Kidney (tissue), 14 donors: ENCODE data around the gene SELENOH. TPM values are rescaled to one million over a fixed set of nuclear protein-coding genes. Genes with fewer than 3 reads are reported as not detected.
"Not testable (repeated sequence)": the region's sequence is repeated elsewhere in the genome, so short reads cannot be mapped to it uniquely, and the experiment has no call there.

ENCODE experiments used
- DNase-seq, 5 donors: peaks; one replicate each; pipeline ENCODE4 v3.0.0-alpha.2; 2013 to 2020
- FAIRE-seq: peaks from 2 replicates; lab custom pipeline; 2012; peaks lifted over from hg19 to GRCh38; lab: Jason Lieb, UNC
- H3K27ac ChIP-seq, 2 donors: one replicate each; pipeline ENCODE4 v1.7.0; 2013; ENCODE audit warnings: low read depth in 2 of 2, low read length in 2 of 2, inconsistent platforms in 1 of 2
- H3K27me3 ChIP-seq: one replicate; pipeline ENCODE4 v1.7.1; 2013; ENCODE audit warnings: low read length, inconsistent platforms; ENCODE audit not compliant: control insufficient read depth, insufficient read depth
- H3K36me3 ChIP-seq, 3 donors: one replicate each; pipeline versions ENCODE4 v1.7.0 to v1.7.1; 2013; ENCODE audit warnings: low read length in 3 of 3, control low read depth in 1 of 3, inconsistent platforms in 1 of 3; ENCODE audit not compliant: insufficient read depth in 3 of 3, control insufficient read depth in 2 of 3
- H3K4me1 ChIP-seq, 3 donors: one replicate each; pipeline versions ENCODE4 v1.7.0 to v1.7.1; 2013; ENCODE audit warnings: low read length in 3 of 3, inconsistent platforms in 1 of 3, low read depth in 1 of 3; ENCODE audit not compliant: control insufficient read depth in 2 of 3, insufficient read depth in 2 of 3
- H3K4me3 ChIP-seq, 3 donors: one replicate each; pipeline versions ENCODE4 v1.7.0 to v1.8.1; 2013; ENCODE audit warnings: low read length in 3 of 3, control low read depth in 1 of 3, inconsistent platforms in 1 of 3
- H3K9ac ChIP-seq, 3 donors: one replicate each; pipeline versions ENCODE4 v1.7.0 to v1.7.1; 2013; ENCODE audit warnings: low read length in 3 of 3, control low read depth in 1 of 3, inconsistent platforms in 1 of 3
- H3K9me3 ChIP-seq, 3 donors: one replicate each; pipeline versions ENCODE4 v1.7.0 to v1.7.1; 2013; ENCODE audit warnings: low read length in 3 of 3, control low read depth in 1 of 3, inconsistent platforms in 1 of 3; ENCODE audit not compliant: control insufficient read depth in 2 of 3, insufficient read depth in 1 of 3
- intact Hi-C: fragments of 100-400 bp; cut with DNase I; formaldehyde crosslinking; loops from one replicate; pipeline ENCODE4 v1.11.1; 2022
- polyA plus RNA-seq: library from polyadenylated mRNA; stranded (reverse); fragments of 350-450 nt; fragmentation: Illumina TruSeq; extraction: RNeasy Lipid Tissue Mini Kit (QIAGEN cat#74804); gene quantifications from one replicate; pipeline ENCODE4 v1.2.3, GENCODE V29; 2014; ENCODE audit warnings: low read depth, low replicate concordance; ENCODE audit not compliant: insufficient read depth
- total RNA-seq: library from RNA; stranded (reverse); fragmentation: NEBNext Ultra II Directional; extraction: Animal tissue kit (Norgen Biotek cat#: 25700); gene quantifications from one replicate; pipeline ENCODE4 v1.2.1, GENCODE V29; 2021
- TF ChIP-seq, protein P1 (sequence below): IDR thresholded peaks from 3 replicates; pipeline ENCODE4 v1.5.1; 2012; ENCODE audit warnings: mild to moderate bottlenecking, moderate library complexity, borderline replicate concordance; ENCODE audit not compliant: insufficient read depth; ENCODE audit errors: extremely low read depth
- donor health status: control.
- donor health status: control.
- donor health status: control.
- donor health status: control.
- donor health status: control.
- donor health status: DM: yes; HTN: yes; CAD: no.
- donor health status: Normal renal cell carcinoma (clear cell type).

Gene SELENOH
- total and polyA plus RNA-seq, 2 donors from 2014 or later, result 115 to 159 TPM

DNA sequence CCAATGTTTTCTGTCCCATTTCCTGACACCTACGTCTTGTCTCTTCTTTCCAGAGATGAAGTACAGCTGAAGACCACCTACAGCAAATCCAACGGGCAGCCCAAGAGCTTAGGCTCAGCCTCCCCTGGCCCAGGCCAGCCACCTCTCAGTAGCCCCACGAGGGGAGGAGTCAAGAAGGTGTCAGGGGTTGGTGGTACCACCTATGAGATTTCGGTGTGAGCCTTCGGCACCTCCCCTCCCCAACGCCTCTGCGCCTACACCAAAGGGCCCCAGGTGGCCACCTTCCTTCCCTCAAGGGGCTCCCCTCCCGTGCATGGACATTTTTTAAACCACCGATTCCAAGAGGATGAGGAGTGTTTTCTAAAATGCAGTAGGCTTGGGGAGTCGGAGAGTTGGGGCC is 41.5 kb upstream of the SELENOH start:
- Histone ChIP-seq H3K4me1 (no peaks in the 10 kb centered on the region), H3K9me3 (no peaks in the 10 kb centered on the region)
- no peak for FAIRE-seq

DNA sequence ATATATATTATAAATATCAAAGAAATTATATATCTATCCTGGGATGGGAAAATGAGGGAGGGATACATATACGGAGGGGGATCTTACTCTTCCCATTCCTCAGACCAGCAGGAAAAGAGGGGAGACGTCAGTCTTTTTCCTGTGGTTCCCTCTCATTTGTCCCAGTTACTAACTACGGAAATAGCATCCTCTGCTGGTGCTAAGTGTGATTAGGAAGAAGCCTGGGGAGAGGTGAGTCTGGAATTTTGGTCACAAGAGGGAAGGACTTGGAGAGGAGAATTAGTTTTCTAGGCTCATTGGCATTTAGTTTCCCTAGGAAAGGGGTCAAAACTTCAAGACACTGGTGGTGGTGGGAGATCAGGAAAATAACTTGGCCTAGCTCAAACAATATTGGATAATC is 40.9 kb upstream of the SELENOH start:
- DNase-seq (no peak), FAIRE-seq (no peak)
- Histone ChIP-seq H3K4me1 (no peaks in the 10 kb centered on the region), H3K9ac (no peak overlapping the region), H3K27ac (no peak overlapping the region), H3K4me3 (no peak overlapping the region), H3K36me3 (peaks cover 3 to 57% (median 41%) of the 10 kb centered on the region in 3 donors), H3K9me3 (no peaks in the 10 kb centered on the region), H3K27me3 (no peaks in the 10 kb centered on the region)
- intact Hi-C loops, result no loop called here
- TF ChIP-seq, protein P1, sequence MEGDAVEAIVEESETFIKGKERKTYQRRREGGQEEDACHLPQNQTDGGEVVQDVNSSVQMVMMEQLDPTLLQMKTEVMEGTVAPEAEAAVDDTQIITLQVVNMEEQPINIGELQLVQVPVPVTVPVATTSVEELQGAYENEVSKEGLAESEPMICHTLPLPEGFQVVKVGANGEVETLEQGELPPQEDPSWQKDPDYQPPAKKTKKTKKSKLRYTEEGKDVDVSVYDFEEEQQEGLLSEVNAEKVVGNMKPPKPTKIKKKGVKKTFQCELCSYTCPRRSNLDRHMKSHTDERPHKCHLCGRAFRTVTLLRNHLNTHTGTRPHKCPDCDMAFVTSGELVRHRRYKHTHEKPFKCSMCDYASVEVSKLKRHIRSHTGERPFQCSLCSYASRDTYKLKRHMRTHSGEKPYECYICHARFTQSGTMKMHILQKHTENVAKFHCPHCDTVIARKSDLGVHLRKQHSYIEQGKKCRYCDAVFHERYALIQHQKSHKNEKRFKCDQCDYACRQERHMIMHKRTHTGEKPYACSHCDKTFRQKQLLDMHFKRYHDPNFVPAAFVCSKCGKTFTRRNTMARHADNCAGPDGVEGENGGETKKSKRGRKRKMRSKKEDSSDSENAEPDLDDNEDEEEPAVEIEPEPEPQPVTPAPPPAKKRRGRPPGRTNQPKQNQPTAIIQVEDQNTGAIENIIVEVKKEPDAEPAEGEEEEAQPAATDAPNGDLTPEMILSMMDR, result no peak

More for the DNA sequence above, 41.5 kb upstream of the SELENOH start:
- no peak for DNase-seq
- H3K27ac ChIP-seq, result no peak overlapping the region
- no peak overlapping the region for H3K9ac ChIP-seq
- H3K4me3 ChIP-seq, result no peak overlapping the region
- H3K36me3 ChIP-seq, result peaks cover 5 to 59% (median 38%) of the 10 kb centered on the region in 3 donors
- no peaks in the 10 kb centered on the region for H3K27me3 ChIP-seq
- intact Hi-C loops, result no loop called here
- TF ChIP-seq, protein P1, result no peak

DNA sequence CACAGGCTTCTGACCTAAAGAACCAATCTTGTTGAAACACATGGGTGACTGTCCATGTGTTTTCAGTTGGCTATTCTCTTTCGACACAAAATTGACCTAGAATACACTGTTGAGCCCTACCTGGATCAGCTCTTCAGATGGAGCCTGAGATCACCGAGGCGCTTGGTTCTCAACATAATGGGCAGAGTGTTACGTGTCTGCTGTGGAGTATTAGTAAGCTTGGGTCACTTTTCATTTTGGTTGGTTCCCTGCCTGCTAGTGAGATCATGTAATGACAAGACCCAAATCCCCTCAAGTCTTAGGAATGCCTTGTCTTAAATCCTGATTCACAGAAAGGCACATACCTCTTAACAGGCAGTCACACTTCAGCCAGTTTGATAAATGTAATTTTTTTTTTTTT is 38.0 kb upstream of the SELENOH start:
- Histone ChIP-seq H3K4me3 (no peak overlapping the region), H3K27ac (no peak overlapping the region), H3K9ac (no peak overlapping the region), H3K27me3 (no peaks in the 10 kb centered on the region), H3K4me1 (no peaks in the 10 kb centered on the region), H3K36me3 (peaks cover 0 to 38% (median 23%) of the 10 kb centered on the region in 3 donors), H3K9me3 (no peaks in the 10 kb centered on the region)
- TF ChIP-seq, protein P1, result no peak
- intact Hi-C loops, result no loop called here
- no peak for DNase-seq
- no peak for FAIRE-seq

DNA sequence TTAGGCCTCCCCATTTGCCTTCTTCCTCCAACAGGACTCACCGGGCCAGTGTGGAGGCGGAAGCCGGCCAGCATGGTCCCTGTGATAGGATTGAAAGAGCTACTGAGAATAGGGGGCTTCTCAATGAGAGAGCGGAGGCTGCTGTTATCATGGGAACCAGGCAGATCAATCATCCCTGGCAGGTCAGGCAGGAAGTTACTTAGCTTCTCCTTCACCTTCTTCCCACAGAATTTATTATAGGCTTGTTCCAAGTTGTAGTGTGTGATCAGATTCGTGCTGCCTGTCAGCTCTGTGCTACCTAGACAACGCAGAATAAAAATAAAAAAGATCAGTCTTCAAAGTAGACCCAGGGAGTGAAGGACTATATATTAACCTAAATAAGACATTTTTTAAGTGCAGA is 36.4 kb upstream of the SELENOH start:
- Histone ChIP-seq H3K4me3 (no peak overlapping the region), H3K27ac (no peak overlapping the region), H3K4me1 (no peaks in the 10 kb centered on the region), H3K36me3 (peaks cover 0 to 22% (median 9%) of the 10 kb centered on the region in 3 donors), H3K9ac (no peak overlapping the region), H3K9me3 (no peaks in the 10 kb centered on the region), H3K27me3 (no peaks in the 10 kb centered on the region)
- DNase-seq (no peak), FAIRE-seq (no peak)
- TF ChIP-seq, protein P1, result no peak
- intact Hi-C loops, result no loop called here

DNA sequence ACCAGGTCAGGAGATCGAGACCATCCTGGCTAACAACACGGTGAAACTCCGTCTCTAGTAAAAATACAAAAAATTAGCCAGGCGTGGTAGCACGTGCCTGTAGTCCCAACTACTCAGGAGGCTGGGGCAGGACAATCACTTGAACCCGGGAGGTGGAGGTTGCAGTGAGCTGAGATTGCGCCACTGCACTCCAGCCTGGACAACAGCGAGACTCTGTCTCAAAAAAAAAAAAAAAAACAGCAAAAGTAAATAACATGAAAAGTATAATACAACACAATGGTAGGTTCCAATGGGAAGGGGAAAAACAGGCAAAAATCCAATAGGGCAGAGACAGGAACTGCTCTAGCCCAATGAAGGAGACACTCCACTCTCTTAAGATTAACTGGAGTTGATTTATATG is 35.9 kb upstream of the SELENOH start:
- H3K27ac ChIP-seq, H3K27me3 ChIP-seq, intact Hi-C loops, FAIRE-seq, H3K9ac ChIP-seq, H3K9me3 ChIP-seq, DNase-seq, H3K4me1 ChIP-seq, H3K4me3 ChIP-seq: not testable (repeated sequence)
- peaks cover 0 to 19% (median 9%) of the 10 kb centered on the region in 3 donors for H3K36me3 ChIP-seq
